Testis (tissue), 3 donors: ENCODE data around the gene GLRX5. TPM values are rescaled to one million over a fixed set of nuclear protein-coding genes. Genes with fewer than 3 reads are reported as not detected.
A peak's percentile ranks its signal among the peaks of the same experiment; 100 is the strongest.

Source experiments
- DNase-seq: peaks from one replicate; pipeline ENCODE4 v3.0.0-alpha.2; 2019
- H3K27ac ChIP-seq, 2 donors: fragments of 200-600 bp; sonication (generic); one replicate each; pipeline ENCODE4 v1.5.1; 2019
- H3K27me3 ChIP-seq: fragments of 200-600 bp; sonication (generic); one replicate; pipeline ENCODE4 v1.5.1; 2019
- H3K36me3 ChIP-seq: fragments of 200-600 bp; sonication (generic); one replicate; pipeline ENCODE4 v1.5.1; 2017; ENCODE audit warnings: low read depth; ENCODE audit errors: missing control alignments
- H3K4me1 ChIP-seq: fragments of 200-600 bp; sonication (generic); one replicate; pipeline ENCODE4 v1.5.1; 2019
- H3K4me3 ChIP-seq, 2 donors: fragments of 200-600 bp; sonication (generic); one replicate each; pipeline ENCODE4 v1.5.1; 2017 to 2019
- H3K9me3 ChIP-seq: fragments of 200-600 bp; sonication (generic); one replicate; pipeline ENCODE4 v1.5.1; 2017
- CTCF ChIP-seq, 3 experiments: fragments of 450-650 bp in 2 of 3; fragments of 200-600 bp in 1 of 3; sonication (generic) in 1 of 3; IDR thresholded peaks; one replicate each; pipeline ENCODE4 v1.5.1; 2016 to 2019; ENCODE audit warnings: antibody characterized with exemption in 3 of 3, mild to moderate bottlenecking in 2 of 3, moderate library complexity in 1 of 3
- POLR2A ChIP-seq: fragments of 450-650 bp; IDR thresholded peaks from one replicate; pipeline ENCODE4 v1.6.1; 2017; ENCODE audit warnings: antibody characterized with exemption, mild to moderate bottlenecking, moderate library complexity
- WGBS, 2 donors: methylation state at CpG; one replicate each; pipeline ENCODE4 v1.1.5; 2018; 5-methylcytosine and 5-hydroxymethylcytosine counted together
- intact Hi-C: fragments of 100-400 bp; cut with DNase I; formaldehyde crosslinking; loops from one replicate; pipeline ENCODE4 v1.15.1; 2023; ENCODE audit warnings: low total_unique reads
- polyA plus RNA-seq: library from polyadenylated mRNA; stranded (reverse); fragments of 350-450 nt; fragmentation: Illumina TruSeq; extraction: RNeasy Lipid Tissue Mini Kit (QIAGEN cat#74804); gene quantifications from one replicate; pipeline ENCODE4 v1.2.3, GENCODE V29; 2014; ENCODE audit warnings: low read depth, low replicate concordance; ENCODE audit not compliant: insufficient read depth
- total RNA-seq, 2 donors: library from RNA; depleted of rRNA; stranded (reverse); fragments of >200 nt; gene quantifications; one replicate each; pipeline ENCODE4 v1.2.3, GENCODE V29; 2016

The GLRX5 gene
- total and polyA plus RNA-seq, 3 donors from 2014 or later: 83.9 to 101 (median 95.0) TPM

GRCh38 chr14:95488376-95489213 is 46.3 kb upstream of the GLRX5 start:
- no peaks in the 10 kb centered on the region for H3K9me3 ChIP-seq
- H3K27me3 ChIP-seq: no peaks in the 10 kb centered on the region
- intact Hi-C loops: no loop called here
- no peak overlapping the region for H3K4me3 ChIP-seq
- TF ChIP-seq POLR2A: no peak
- no peak for TF ChIP-seq CTCF (IDR thresholded peaks at IDR 0.05)
- H3K36me3 ChIP-seq: no peaks in the 10 kb centered on the region
- peaks cover 27% of the 10 kb centered on the region for H3K4me1 ChIP-seq
- peak overlapping the region; percentile 55 to 61 for H3K27ac ChIP-seq
- DNase-seq: no peak
- 64 to 67% methylated on average over 5 to 6 of the region's 6 CpGs for WGBS, 2 donors

- H3K36me3 ChIP-seq: no peaks in the 10 kb centered on the region
- TF ChIP-seq POLR2A (no peak), CTCF (IDR thresholded peaks at IDR 0.05) (no peak)
- peaks cover 27% of the 10 kb centered on the region for H3K4me1 ChIP-seq
- H3K9me3 ChIP-seq: no peaks in the 10 kb centered on the region
- DNase-seq: peak; percentile 56
- H3K4me3 ChIP-seq: no peak overlapping the region
- no peaks in the 10 kb centered on the region for H3K27me3 ChIP-seq
- intact Hi-C loops: no loop called here
- peak overlapping the region; percentile 55 to 61 for H3K27ac ChIP-seq
- 70 to 71% methylated on average over 9 of the region's 9 CpGs for WGBS, 2 donors
Observed at GRCh38 chr14:95489214-95490137, 45.4 kb upstream of the GLRX5 start.

- Histone ChIP-seq H3K4me1 (peaks cover 27% of the 10 kb centered on the region), H3K27me3 (no peaks in the 10 kb centered on the region), H3K27ac (peak overlapping the region; percentile 55 to 61), H3K9me3 (no peaks in the 10 kb centered on the region), H3K36me3 (no peaks in the 10 kb centered on the region), H3K4me3 (no peak overlapping the region)
- intact Hi-C loops: no loop called here
- 90 to 93% methylated on average over 5 of the region's 5 CpGs for WGBS, 2 donors
- no peak for DNase-seq
- no peak for TF ChIP-seq CTCF (IDR thresholded peaks at IDR 0.05)
- no peak for TF ChIP-seq POLR2A
Observed at GRCh38 chr14:95490138-95490509, 44.7 kb upstream of the GLRX5 start.

- H3K27ac ChIP-seq: peak overlapping the region; percentile 55 to 61
- no peak for TF ChIP-seq POLR2A
- no peak for TF ChIP-seq CTCF (IDR thresholded peaks at IDR 0.05)
- no peaks in the 10 kb centered on the region for H3K36me3 ChIP-seq
- no peak overlapping the region for H3K4me3 ChIP-seq
- no peaks in the 10 kb centered on the region for H3K27me3 ChIP-seq
- intact Hi-C loops: no loop called here
- no peaks in the 10 kb centered on the region for H3K9me3 ChIP-seq
- H3K4me1 ChIP-seq: peaks cover 27% of the 10 kb centered on the region
- DNase-seq: peak; percentile 86
- 63 to 73% methylated on average over 9 to 10 of the region's 10 CpGs for WGBS, 2 donors
Observed at GRCh38 chr14:95490727-95491451, 44.0 kb upstream of the GLRX5 start.
